GM19455 (cell line): ENCODE measurements around the gene SLC6A1.

ENCODE experiments used
- ATAC-seq: cut with Tn5 transposase; IDR thresholded peaks from one replicate; pipeline ENCODE4 v1.9.1; 2021; ENCODE audit not compliant: unreplicated experiment

The SLC6A1 gene

DNA sequence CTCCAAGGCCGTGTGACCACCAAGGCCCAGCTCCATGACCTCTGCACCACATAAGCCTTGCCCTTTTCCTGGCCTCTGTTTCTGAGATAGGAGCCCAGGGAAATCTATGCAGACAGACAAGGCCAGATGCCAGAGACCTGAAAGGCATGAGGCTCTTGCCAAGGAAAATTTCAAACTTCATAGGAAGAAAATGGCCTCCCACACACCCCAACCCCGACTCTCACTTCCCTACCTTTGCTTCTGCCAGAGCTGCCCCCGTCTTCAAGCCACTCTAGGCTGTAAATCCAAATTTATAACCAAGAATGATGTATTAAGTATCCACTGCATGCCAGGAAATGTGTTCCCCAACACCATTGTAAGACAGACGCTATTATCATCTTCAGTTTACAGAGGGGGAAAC is 96.3 kb downstream of the SLC6A1 start:
- ATAC-seq, result no peak
